NCI-H187 treated with DMSO at 0.1 percent for 48 hours (cell line): ENCODE measurements around the gene S100A3.

Experiments used
- DNase-seq: peaks from one replicate; lab custom pipeline; 2025; lab: John Stamatoyannopoulos, UW

The S100A3 gene

GRCh38 chr1:153509729-153510354 is 39.2 kb downstream of the S100A3 start:
- peak; percentile 18 for DNase-seq

DNA sequence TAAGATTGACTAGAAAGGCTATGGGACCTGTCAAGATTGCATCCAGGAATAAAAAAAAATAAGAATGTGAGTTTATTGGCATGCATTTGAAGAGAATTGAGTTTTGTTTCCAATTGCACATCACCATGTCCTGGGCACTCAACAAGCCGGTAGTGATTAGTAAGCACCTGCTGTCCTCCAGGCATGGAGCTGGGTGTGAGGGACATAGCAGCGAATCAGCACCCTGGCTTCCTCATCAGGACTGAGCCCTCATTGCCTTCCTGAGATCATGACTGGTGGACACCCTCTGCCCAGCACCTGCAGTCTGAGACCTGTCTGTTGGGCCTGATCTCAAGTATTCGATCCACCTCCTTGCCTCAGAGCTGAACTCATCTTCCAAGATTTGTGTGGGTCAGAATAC is 40.0 kb downstream of the S100A3 start:
- no peak for DNase-seq

DNA sequence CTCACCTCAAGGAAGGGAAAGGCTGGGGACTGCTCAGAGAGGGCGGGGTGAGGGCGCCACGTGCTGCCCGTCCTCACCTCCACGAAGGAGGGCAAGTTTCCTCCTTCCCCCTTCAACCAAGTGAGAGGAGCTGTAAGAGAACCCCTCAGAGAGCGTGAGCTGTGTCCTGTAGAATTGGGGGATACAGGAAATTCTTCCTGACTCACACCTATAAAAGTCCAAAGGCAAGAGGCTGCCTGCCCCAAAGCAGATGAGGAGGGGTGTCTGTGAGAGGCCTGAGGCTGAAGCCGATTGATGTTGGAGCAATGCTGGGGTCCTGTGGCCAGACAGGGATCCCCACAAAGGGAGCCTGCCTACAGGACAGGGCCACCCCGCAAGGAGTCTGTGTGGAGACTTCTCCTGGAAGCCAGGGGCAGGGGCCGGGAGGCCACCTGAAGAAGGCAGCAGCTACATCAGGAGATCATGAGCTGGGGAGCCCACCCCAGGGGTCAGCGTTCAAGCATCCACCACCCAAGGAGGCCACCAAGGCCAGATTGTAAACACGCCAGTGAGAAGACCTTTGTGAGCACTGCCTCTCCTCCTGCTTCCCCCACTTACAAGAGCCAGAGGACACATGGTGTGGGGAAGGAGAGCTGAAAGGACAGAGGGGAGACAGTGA is 41.0 kb downstream of the S100A3 start:
- no peak for DNase-seq

GRCh38 chr1:153506831-153507413 is 42.1 kb downstream of the S100A3 start:
- no peak for DNase-seq

DNA sequence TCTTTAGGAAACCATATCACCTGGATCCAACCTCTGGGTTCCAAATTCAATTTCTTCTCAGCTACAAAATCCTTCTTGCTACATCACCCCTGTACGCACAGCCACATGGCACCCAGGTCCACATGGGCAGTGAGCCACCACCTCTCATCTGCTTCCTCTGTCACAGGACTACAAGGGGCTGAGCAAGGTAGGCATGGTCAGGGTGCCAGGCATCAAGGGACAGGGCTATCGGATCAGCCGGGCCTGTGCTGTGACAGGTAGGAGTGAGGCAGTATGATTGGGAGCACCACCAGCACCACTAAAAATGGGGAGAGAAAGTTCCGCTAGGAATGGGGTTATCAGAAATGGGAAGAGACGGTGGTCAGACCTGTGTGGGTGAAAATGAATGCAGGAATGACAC is 42.7 kb downstream of the S100A3 start:
- DNase-seq: no peak

DNA sequence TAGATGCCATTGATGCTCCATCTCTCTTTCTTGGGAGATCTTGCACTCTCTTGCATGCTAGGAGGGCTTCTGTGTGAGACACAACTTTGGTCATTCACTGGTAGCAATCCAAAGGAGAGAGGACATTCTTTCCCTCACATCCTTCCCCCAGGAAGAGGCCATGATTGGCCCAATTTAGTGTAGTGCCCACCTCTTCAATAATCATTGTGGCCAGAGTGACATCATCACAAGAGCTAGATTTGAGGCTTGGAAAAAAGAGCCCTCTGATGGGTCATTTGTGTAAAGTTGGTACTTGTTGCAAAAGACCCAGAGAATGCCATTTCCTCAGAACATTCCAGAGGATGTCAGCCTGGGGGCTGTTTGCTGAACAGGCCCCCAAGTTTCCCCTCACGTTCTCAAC is 43.5 kb downstream of the S100A3 start:
- no peak for DNase-seq

DNA sequence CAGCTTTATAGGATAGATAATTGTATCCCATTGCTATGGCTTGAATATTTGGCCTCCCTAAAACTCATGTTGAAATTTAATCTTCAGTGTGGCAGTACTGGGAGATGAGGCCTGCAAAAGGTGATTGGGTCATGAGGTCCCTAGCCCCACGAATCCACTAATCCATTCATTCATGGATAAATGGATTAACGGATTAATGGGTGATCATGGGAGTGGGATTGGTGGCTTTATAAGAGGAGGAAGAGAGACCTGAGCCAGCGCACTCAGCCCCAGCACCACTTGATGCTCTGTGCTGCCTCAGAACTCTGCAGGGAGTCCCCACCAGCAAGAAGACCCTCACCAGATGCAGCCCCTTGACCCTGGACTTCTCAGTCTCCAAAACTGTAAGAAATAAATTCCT is 45.3 kb downstream of the S100A3 start:
- DNase-seq: no peak

DNA sequence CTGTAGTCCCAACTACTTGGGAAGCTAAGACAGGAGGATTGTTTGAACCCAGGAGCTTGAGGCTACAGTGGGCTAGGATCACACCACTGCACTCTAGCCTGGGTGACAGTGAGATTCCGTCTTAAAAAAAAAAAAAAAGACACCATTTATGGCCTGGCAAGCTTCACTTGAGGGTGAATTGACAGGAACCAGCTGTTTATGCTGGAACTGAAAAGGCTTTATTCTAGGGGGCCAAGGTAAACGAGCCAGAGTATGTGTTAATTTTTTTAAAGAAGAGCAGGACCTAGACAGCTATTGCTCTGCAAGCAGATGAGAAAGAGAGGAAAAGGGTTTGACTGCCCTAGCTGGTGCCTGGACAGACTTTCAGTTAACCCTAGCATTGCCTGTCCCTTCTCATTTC is 50.3 kb downstream of the S100A3 start:
- no peak for DNase-seq
